ENCODE results near the gene MTHFR.
"Not testable (repeated sequence)": the region's sequence is repeated elsewhere in the genome, so short reads cannot be mapped to it uniquely, and the experiment has no call there.

Gene MTHFR

DNA sequence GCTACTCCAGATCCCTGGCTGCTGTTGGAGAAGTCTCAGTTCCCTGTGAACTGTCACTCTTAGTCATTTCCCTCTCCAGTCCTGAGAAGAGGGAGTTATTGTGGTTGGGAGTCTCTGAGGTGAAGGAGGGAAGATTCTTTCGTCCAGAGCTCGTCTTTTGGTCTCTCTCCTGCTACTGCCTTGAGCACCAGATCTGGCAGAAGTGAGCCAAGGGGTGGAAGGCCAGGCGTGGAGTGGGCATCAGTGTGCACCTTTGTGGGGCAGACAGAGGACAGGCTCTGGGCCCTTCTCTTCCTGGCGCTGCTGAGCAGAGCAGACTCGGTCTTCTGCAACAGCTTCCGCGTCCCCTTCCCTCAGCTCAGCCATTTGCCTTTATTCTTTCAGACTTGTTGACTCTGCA is 19.4 kb upstream of the MTHFR start:
- H3K9ac ChIP-seq (ENCODE audit: low read depth, low read length): no peak overlapping the region
- no peak overlapping the region for H3K4me3 ChIP-seq (ENCODE audit: low read length)
- no peaks in the 10 kb centered on the region for H3K9me3 ChIP-seq (replicated peaks; ENCODE audit: low read length)
- peaks cover 62% of the 10 kb centered on the region for H3K36me3 ChIP-seq (ENCODE audit: insufficient read depth, low read length)
- no peak overlapping the region for H3K4me2 ChIP-seq (ENCODE audit: low read length)
- H3K27me3 ChIP-seq (ENCODE audit: control insufficient read depth, insufficient read depth, low read length): no peaks in the 10 kb centered on the region
- H3K4me1 ChIP-seq (ENCODE audit: control insufficient read depth, insufficient read depth, low read length): peaks cover 13% of the 10 kb centered on the region

DNA sequence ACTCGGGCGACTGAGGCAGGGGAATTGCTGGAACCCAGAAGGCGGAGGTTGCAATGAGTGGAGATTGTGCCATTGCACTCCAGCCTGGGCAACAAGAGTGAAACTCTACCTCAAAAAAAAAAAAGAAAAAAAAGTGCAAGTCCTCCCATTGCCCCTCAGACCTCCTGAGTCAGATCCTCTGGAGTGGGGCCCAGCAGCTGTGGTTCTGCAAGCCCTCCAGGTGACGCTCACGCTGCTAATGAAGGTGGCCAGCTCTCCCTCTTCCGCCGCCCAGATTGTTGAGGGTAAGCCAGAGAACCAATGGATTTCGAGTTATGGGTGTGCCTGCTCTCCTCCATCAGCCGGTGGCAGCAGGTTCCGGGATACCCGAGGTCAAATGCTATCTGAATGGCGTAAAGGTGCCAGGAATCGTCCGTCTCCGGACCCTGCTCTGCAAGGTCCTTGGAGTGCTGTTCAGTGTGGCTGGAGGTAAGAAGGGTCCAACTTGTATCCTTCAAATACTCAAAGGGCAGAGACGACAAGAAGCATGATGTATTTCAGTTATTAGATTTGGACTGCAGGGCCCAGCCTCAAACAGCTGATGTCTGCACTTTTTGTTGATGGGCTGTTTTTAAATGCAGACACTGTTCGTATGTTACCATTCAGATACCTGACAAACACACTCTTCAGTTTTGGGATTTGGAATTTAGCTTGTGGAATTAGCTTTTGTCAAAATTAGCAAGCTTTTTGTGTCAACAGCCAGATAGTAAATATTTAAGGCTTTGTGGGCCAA is 17.8 kb upstream of the MTHFR start:
- Histone ChIP-seq H3K9ac (ENCODE audit: low read depth, low read length) (no peak overlapping the region), H3K27me3 (ENCODE audit: control insufficient read depth, insufficient read depth, low read length) (no peaks in the 10 kb centered on the region), H3K4me1 (ENCODE audit: control insufficient read depth, insufficient read depth, low read length) (peaks cover 13% of the 10 kb centered on the region), H3K9me3 (replicated peaks; ENCODE audit: low read length) (no peaks in the 10 kb centered on the region), H3K4me3 (ENCODE audit: low read length) (no peak overlapping the region), H3K36me3 (ENCODE audit: insufficient read depth, low read length) (peaks cover 59% of the 10 kb centered on the region), H3K4me2 (ENCODE audit: low read length) (no peak overlapping the region)

DNA sequence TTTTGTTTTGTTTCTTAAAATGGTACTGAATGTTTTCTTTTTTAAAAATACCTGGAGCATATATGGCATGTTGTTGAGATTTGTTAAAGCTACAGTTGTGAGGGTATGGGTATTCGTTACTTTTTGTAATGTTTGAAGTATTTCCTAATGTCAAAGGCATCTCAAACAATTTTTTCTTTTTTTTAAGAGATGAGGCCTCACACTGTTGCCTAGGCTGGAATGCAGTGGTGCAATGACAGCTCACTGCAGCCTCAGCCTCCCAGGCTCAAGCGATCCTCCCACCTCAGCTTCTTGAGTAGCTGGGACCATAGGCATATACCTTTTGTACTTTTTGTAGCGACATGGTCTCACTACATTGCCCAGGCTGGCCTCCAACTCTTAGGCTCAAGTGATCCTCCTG is 16.3 kb upstream of the MTHFR start:
- peaks cover 13% of the 10 kb centered on the region for H3K4me1 ChIP-seq (ENCODE audit: control insufficient read depth, insufficient read depth, low read length)
- H3K4me2 ChIP-seq (ENCODE audit: low read length): no peak overlapping the region
- H3K4me3 ChIP-seq (ENCODE audit: low read length): no peak overlapping the region
- H3K36me3 ChIP-seq (ENCODE audit: insufficient read depth, low read length): peaks cover 54% of the 10 kb centered on the region
- H3K9me3 ChIP-seq (replicated peaks; ENCODE audit: low read length): no peaks in the 10 kb centered on the region
- H3K27me3 ChIP-seq (ENCODE audit: control insufficient read depth, insufficient read depth, low read length): no peaks in the 10 kb centered on the region
- no peak overlapping the region for H3K9ac ChIP-seq (ENCODE audit: low read depth, low read length)

DNA sequence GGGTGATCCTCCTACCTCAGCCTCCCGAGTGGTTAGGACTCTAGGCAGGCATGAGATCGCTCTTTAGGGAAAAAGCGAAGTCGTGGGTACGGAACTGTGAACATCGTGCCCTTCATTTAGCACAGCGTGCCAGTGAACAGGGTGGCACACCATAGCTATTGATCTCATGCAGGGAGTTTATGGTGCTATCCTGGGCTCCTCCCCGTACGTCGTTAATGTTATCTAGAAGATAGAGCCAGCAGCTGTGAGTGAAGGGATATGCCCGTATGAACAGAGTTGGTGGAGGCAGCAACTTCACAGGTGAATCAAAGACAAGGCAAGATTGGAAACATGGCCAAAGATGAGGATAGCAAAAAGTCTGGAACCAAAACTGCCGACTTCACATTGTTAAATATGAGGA is 11.4 kb upstream of the MTHFR start:
- Histone ChIP-seq H3K4me3 (ENCODE audit: low read length) (no peak overlapping the region), H3K9ac (ENCODE audit: low read depth, low read length) (no peak overlapping the region), H3K4me2 (ENCODE audit: low read length) (no peak overlapping the region), H3K27me3 (ENCODE audit: control insufficient read depth, insufficient read depth, low read length) (no peaks in the 10 kb centered on the region), H3K4me1 (ENCODE audit: control insufficient read depth, insufficient read depth, low read length) (peaks cover 13% of the 10 kb centered on the region), H3K9me3 (replicated peaks; ENCODE audit: low read length) (no peaks in the 10 kb centered on the region), H3K36me3 (ENCODE audit: insufficient read depth, low read length) (peaks cover 53% of the 10 kb centered on the region)

DNA sequence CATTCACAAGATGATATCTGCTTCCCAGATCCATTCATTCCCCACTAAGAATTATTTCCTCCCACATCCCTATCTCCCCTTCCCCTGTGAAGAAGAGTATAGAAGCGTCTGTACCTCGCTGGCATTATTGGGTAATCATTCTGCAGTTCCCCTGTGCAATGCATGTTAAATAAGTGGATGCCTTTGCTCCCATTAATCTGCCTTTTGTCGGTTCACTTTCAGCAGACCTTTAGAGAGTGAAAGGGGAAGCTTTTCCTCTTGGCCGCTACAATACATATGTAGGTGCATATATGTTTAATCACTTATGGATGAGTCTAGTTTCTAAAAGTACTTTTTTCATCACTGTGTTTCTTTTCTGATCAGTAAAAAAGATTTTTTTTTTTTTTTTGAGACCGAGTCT is 7.3 kb upstream of the MTHFR start:
- H3K4me1 ChIP-seq (ENCODE audit: control insufficient read depth, insufficient read depth, low read length): peaks cover under 1% of the 10 kb centered on the region
- H3K9ac ChIP-seq (ENCODE audit: low read depth, low read length): no peak overlapping the region
- peaks cover 61% of the 10 kb centered on the region for H3K36me3 ChIP-seq (ENCODE audit: insufficient read depth, low read length)
- no peak overlapping the region for H3K4me2 ChIP-seq (ENCODE audit: low read length)
- no peaks in the 10 kb centered on the region for H3K27me3 ChIP-seq (ENCODE audit: control insufficient read depth, insufficient read depth, low read length)
- no peak overlapping the region for H3K4me3 ChIP-seq (ENCODE audit: low read length)
- H3K9me3 ChIP-seq (replicated peaks; ENCODE audit: low read length): no peaks in the 10 kb centered on the region

DNA sequence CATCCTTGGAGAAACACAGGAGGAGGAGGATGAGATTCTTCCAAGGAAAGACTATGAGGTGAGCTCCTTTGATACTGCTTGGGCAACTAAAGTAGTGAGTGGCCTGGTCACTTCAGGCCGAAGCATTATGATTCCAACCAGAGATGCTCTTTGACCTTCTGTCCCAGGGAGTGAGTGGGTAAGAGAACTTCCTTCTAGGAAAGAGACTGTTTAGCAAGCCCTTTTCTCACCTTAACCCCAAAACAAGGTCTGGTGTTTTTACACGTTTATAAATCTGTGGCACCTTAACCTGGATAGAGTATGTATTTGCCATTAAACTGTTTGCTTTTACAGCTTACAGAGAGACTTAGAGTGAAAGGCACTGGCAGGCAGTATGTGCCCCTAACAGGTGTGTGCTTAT is 1.4 kb upstream of the MTHFR start:
- H3K4me2 ChIP-seq (ENCODE audit: low read length): peak overlapping the region; percentile 82
- peak overlapping the region; percentile 88 for H3K4me3 ChIP-seq (ENCODE audit: low read length)
- no peaks in the 10 kb centered on the region for H3K27me3 ChIP-seq (ENCODE audit: control insufficient read depth, insufficient read depth, low read length)
- peaks cover 29% of the 10 kb centered on the region for H3K36me3 ChIP-seq (ENCODE audit: insufficient read depth, low read length)
- peak overlapping the region; percentile 88 for H3K9ac ChIP-seq (ENCODE audit: low read depth, low read length)
- H3K9me3 ChIP-seq (replicated peaks; ENCODE audit: low read length): no peaks in the 10 kb centered on the region
- H3K4me1 ChIP-seq (ENCODE audit: control insufficient read depth, insufficient read depth, low read length): peaks cover 49% of the 10 kb centered on the region

DNA sequence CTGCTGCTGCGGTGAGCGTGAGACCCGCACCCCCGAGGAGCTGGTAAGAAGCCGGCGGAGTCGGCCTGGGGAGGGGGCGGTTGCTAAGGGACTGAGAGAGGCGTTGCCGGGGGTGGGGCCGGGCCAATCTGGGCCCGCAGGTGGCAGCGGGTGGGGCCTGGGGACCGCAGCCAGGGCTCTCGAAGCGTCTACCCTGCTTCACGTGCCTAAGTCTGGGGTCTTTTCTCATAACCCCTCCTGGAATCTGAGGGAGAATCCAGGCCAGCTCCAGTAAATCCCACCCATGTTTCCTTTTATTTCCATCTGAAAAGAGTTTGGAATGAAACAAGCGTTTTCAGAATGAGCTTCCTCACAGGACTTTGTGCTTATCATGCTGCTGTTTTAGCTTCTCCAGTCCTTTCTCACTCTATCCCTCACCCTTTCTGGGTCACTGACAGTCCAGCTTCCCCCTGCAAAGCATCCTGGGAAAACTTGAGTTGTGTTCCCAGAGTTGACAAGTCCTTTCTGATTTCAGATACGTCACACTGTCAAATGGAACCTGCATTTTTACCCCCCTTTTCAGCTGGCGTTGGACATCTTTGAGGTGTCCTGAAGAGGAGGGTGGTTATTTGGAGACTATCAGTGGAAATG is 658 bp upstream of the MTHFR start:
- no peaks in the 10 kb centered on the region for H3K9me3 ChIP-seq (replicated peaks; ENCODE audit: low read length)
- peaks cover 51% of the 10 kb centered on the region for H3K4me1 ChIP-seq (ENCODE audit: control insufficient read depth, insufficient read depth, low read length)

DNA sequence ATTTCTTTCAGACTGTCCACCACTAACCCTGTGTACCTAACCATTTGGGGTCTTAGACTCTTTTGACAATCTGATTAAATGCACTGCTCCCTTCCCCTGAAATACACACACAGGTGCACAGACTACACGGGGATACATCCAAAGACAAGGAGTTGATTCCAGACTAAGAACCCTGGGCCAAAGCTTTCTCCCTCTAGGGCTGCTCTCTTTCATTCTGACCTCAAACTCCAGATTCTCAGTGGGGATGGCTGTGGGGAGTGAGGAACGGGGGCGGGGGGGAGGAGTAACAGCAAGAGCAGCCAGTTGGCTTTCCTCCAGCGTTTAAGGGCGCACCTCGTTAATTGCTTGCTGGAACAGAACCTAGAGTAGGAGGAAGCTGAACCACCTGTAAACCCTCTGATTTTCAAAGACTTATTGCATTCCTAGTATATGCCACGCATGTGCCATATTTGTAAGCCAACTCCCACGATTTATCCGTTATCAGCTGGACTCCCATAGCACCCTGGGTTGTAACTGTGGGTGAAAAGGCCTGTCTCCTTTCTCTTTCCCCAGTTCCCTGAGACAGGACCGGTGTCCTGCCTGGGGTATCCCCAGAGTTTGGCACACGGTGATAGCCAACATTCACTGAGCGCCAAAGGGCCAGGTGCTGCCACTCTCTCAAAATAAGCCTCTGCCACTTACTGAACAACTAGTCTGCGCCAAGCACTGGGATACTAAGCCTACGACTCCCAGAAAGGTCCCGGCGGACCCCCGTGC is 920 bp downstream of the MTHFR start:
- no peaks in the 10 kb centered on the region for H3K27me3 ChIP-seq (ENCODE audit: control insufficient read depth, insufficient read depth, low read length)
- H3K4me1 ChIP-seq (ENCODE audit: control insufficient read depth, insufficient read depth, low read length): peaks cover 51% of the 10 kb centered on the region
- peak overlapping the region; percentile 88 for H3K4me3 ChIP-seq (ENCODE audit: low read length)
- peak overlapping the region; percentile 96 for H3K4me2 ChIP-seq (ENCODE audit: low read length)
- H3K9me3 ChIP-seq (replicated peaks; ENCODE audit: low read length): no peaks in the 10 kb centered on the region
- peaks cover 27% of the 10 kb centered on the region for H3K36me3 ChIP-seq (ENCODE audit: insufficient read depth, low read length)
- H3K9ac ChIP-seq (ENCODE audit: low read depth, low read length): peak overlapping the region; percentile 88

More for the DNA sequence above, 658 bp upstream of the MTHFR start:
- peak overlapping the region; percentile 82 for H3K4me2 ChIP-seq (ENCODE audit: low read length)
- no peaks in the 10 kb centered on the region for H3K27me3 ChIP-seq (ENCODE audit: control insufficient read depth, insufficient read depth, low read length)
- peak overlapping the region; percentile 88 for H3K4me3 ChIP-seq (ENCODE audit: low read length)
- peak overlapping the region; percentile 88 for H3K9ac ChIP-seq (ENCODE audit: low read depth, low read length)
- H3K36me3 ChIP-seq (ENCODE audit: insufficient read depth, low read length): peaks cover 23% of the 10 kb centered on the region

DNA sequence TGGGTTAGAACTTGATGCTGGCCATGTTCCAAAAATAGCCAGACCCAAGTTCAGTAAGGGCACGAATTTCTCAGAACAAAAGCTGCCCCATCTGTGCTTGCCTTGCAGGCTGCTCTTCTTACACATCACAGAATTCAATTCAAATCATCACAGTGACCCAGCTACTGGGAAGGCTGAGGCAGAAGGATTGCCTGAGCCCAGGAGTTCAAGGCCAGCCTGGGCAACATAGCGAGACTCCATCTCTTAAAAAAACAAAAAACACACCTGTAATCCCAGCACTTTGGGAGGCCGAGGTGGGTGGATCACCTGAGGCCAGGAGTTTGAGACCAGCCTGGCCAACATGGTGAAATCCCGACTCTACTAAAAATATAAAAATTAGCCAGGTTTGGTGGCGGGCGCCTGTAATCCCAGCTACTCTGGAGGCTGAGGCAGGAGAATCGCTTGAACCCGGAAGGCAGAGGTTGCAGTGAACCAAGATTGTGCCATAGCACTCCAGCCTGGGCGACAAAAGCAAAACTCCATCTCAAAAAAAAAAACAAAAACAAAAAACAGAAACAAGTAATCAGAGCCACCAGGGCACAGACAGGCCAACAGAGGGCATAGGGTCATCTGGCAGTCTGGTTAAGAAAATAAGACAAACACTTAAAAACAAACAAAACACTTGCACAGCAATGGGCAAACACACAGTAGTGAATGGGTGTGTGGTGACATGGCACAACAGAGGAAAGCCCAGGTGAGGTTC is 1.7 kb downstream of the MTHFR start:
- H3K4me1 ChIP-seq (ENCODE audit: control insufficient read depth, insufficient read depth, low read length): peaks cover 51% of the 10 kb centered on the region

DNA sequence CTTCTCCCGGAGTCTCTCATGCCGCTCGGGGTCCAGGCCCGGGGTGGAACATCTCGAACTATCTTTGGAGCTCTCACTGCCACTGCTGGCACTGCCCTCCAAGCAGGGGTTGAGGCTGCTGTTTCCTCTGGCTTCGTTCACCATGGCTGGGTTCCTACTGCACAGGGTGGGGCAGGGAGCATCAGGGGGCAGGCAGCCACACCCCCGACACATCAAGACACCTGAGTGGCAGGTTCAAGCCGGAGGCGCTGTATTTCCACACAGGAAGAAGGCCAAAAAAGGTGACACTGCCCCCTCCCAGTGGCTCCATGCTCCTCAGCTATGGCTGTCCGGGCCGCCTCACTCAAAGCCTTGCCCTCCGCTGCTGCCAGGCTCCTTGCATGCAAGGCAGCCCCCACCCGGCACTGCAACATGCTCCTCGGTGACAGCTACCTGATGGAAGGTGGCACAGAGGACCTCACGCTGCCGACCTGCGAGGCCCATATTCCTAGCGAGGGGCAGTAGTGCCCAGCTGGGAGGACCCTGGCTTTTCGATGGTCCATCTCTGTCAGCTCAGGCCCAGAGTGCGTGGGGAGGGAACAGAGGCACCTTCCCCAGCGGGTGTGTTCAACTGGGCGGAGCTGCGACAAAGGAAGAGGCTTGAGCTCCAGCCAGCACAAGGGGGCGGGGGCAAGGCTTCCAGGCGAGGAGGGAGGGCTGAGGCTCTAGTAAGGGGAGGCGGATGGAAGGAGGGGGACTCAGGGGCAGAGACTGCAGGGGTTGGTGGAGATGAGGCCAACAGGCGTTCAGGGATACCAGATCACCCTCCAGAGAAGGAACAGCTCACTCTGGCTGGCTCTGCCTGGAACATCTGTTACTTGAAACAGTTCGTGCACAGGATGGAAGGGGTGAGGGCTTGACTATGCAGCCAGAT is 2.5 kb downstream of the MTHFR start:
- H3K4me1 ChIP-seq (ENCODE audit: control insufficient read depth, insufficient read depth, low read length): peaks cover 51% of the 10 kb centered on the region
- H3K36me3 ChIP-seq (ENCODE audit: insufficient read depth, low read length): peaks cover 21% of the 10 kb centered on the region
- H3K9me3 ChIP-seq (replicated peaks; ENCODE audit: low read length): no peaks in the 10 kb centered on the region
- peak overlapping the region; percentile 76 for H3K4me3 ChIP-seq (ENCODE audit: low read length)
- peak overlapping the region; percentile 98 for H3K4me2 ChIP-seq (ENCODE audit: low read length)
- no peaks in the 10 kb centered on the region for H3K27me3 ChIP-seq (ENCODE audit: control insufficient read depth, insufficient read depth, low read length)
- H3K9ac ChIP-seq (ENCODE audit: low read depth, low read length): peak overlapping the region; percentile 66

More for the DNA sequence above, 1.7 kb downstream of the MTHFR start:
- Histone ChIP-seq H3K9ac (ENCODE audit: low read depth, low read length) (peak overlapping the region; percentile 66), H3K4me3 (ENCODE audit: low read length) (peak overlapping the region; percentile 88), H3K36me3 (ENCODE audit: insufficient read depth, low read length) (peaks cover 21% of the 10 kb centered on the region), H3K4me2 (ENCODE audit: low read length) (peak overlapping the region; percentile 98)
- H3K9me3 ChIP-seq (replicated peaks; ENCODE audit: low read length); H3K27me3 ChIP-seq (ENCODE audit: control insufficient read depth, insufficient read depth, low read length): not testable (repeated sequence)
